GM08714 (cell line): Measurements from ENCODE around the gene SLC29A4.
"Not testable (repeated sequence)": the region's sequence is repeated elsewhere in the genome, so short reads cannot be mapped to it uniquely, and the experiment has no call there.

Experiments used
- H3K4me3 ChIP-seq: fragments of 200-500 bp; sonication (Bioruptor generic); 2 replicates; pipeline ENCODE4 v1.5.1; 2014; ENCODE audit warnings: mild to moderate bottlenecking, low read length, inconsistent platforms
- ZNF274 ChIP-seq: IDR thresholded peaks from 2 replicates; pipeline ENCODE4 v1.6.1; 2012; ENCODE audit warnings: mild to moderate bottlenecking, low read depth, low read length

Gene SLC29A4

GRCh38 chr7:5266191-5267028 is 16.3 kb upstream of the SLC29A4 start:
- TF ChIP-seq ZNF274, result no peak
- no peak overlapping the region for H3K4me3 ChIP-seq

- H3K4me3 ChIP-seq, result not testable (repeated sequence)
Observed at GRCh38 chr7:5267829-5268228, 14.9 kb upstream of the SLC29A4 start.

- H3K4me3 ChIP-seq, result not testable (repeated sequence)
Observed at GRCh38 chr7:5269992-5270657, 12.6 kb upstream of the SLC29A4 start.

GRCh38 chr7:5270788-5271187 is 12.0 kb upstream of the SLC29A4 start:
- H3K4me3 ChIP-seq, result no peak overlapping the region

GRCh38 chr7:5273831-5274405 is 8.8 kb upstream of the SLC29A4 start:
- H3K4me3 ChIP-seq, result not testable (repeated sequence)

More at GRCh38 chr7:5270788-5271187, 12.0 kb upstream of the SLC29A4 start:
- no peak for TF ChIP-seq ZNF274

GRCh38 chr7:5274441-5274840 is 8.3 kb upstream of the SLC29A4 start:
- no peak overlapping the region for H3K4me3 ChIP-seq
- no peak for TF ChIP-seq ZNF274

- H3K4me3 ChIP-seq, result not testable (repeated sequence)
Observed at GRCh38 chr7:5274985-5275431, 7.7 kb upstream of the SLC29A4 start.

GRCh38 chr7:5275510-5275909 is 7.2 kb upstream of the SLC29A4 start:
- not testable (repeated sequence) for H3K4me3 ChIP-seq

- H3K4me3 ChIP-seq, result not testable (repeated sequence)
Observed at GRCh38 chr7:5276123-5276522, 6.6 kb upstream of the SLC29A4 start.

- H3K4me3 ChIP-seq, result no peak overlapping the region
- TF ChIP-seq ZNF274, result no peak
Observed at GRCh38 chr7:5276611-5277010, 6.1 kb upstream of the SLC29A4 start.

- H3K4me3 ChIP-seq, result no peak overlapping the region
- no peak for TF ChIP-seq ZNF274
Observed at GRCh38 chr7:5278766-5279165, 4.0 kb upstream of the SLC29A4 start.

GRCh38 chr7:5279734-5280133 is 3.0 kb upstream of the SLC29A4 start:
- no peak for TF ChIP-seq ZNF274
- no peak overlapping the region for H3K4me3 ChIP-seq

- not testable (repeated sequence) for H3K4me3 ChIP-seq
Observed at GRCh38 chr7:5281598-5282500, 894 bp upstream of the SLC29A4 start.

- no peak for TF ChIP-seq ZNF274
Observed at GRCh38 chr7:5283421-5284303, 919 bp downstream of the SLC29A4 start.

More at GRCh38 chr7:5283421-5284303, 919 bp downstream of the SLC29A4 start:
- H3K4me3 ChIP-seq, result no peak overlapping the region
